ENCODE measurements around the gene CALD1.

CALD1 gene

GRCh38 chr7:134767520-134768168 lies 11.8 kb upstream of the CALD1 start:
- DNase-seq (ENCODE audit: low read depth in 1 of 2, low spot score in 1 of 2): no peak
- no peak for TF ChIP-seq GABPA (IDR thresholded peaks at IDR 0.05; ENCODE audit: low read depth)
- no peak for TF ChIP-seq CTCF (IDR thresholded peaks at IDR 0.05; ENCODE audit: insufficient read depth, low read length)
- TF ChIP-seq POLR2AphosphoS5 (IDR thresholded peaks at IDR 0.05; ENCODE audit: low read depth): no peak
- TF ChIP-seq REST (IDR thresholded peaks at IDR 0.05; ENCODE audit: insufficient replicate concordance, low read depth): no peak
- no peak for TF ChIP-seq SPI1 (IDR thresholded peaks at IDR 0.05; ENCODE audit: borderline replicate concordance, low read depth)
- Histone ChIP-seq H3K4me3 (replicated peaks; ENCODE audit: insufficient read depth, low read length) (no peak overlapping the region), H3K27ac (replicated peaks) (no peak overlapping the region), H3K27me3 (ENCODE audit: insufficient read depth, poor library complexity, severe bottlenecking) (no peaks in the 10 kb centered on the region)

GRCh38 chr7:134768243-134768642 lies 11.2 kb upstream of the CALD1 start:
- DNase-seq (ENCODE audit: low read depth in 1 of 2, low spot score in 1 of 2): no peak
- no peak for TF ChIP-seq GABPA (IDR thresholded peaks at IDR 0.05; ENCODE audit: low read depth)
- TF ChIP-seq POLR2AphosphoS5 (IDR thresholded peaks at IDR 0.05; ENCODE audit: low read depth): no peak
- TF ChIP-seq CTCF (IDR thresholded peaks at IDR 0.05; ENCODE audit: insufficient read depth, low read length): no peak
- TF ChIP-seq REST (IDR thresholded peaks at IDR 0.05; ENCODE audit: insufficient replicate concordance, low read depth): no peak
- TF ChIP-seq SPI1 (IDR thresholded peaks at IDR 0.05; ENCODE audit: borderline replicate concordance, low read depth): no peak
- no peak overlapping the region for H3K27ac ChIP-seq (replicated peaks)
- no peak overlapping the region for H3K4me3 ChIP-seq (replicated peaks; ENCODE audit: insufficient read depth, low read length)
- H3K27me3 ChIP-seq (ENCODE audit: insufficient read depth, poor library complexity, severe bottlenecking): no peaks in the 10 kb centered on the region

- no peak for DNase-seq (ENCODE audit: low read depth in 1 of 2, low spot score in 1 of 2)
- Histone ChIP-seq H3K27ac (replicated peaks) (no peak overlapping the region), H3K4me3 (replicated peaks; ENCODE audit: insufficient read depth, low read length) (no peak overlapping the region), H3K27me3 (ENCODE audit: insufficient read depth, poor library complexity, severe bottlenecking) (no peaks in the 10 kb centered on the region)
- peak; percentile 79 for TF ChIP-seq SPI1 (IDR thresholded peaks at IDR 0.05; ENCODE audit: borderline replicate concordance, low read depth)
- TF ChIP-seq CTCF (IDR thresholded peaks at IDR 0.05; ENCODE audit: insufficient read depth, low read length): no peak
Observed at GRCh38 chr7:134770676-134771075, 8.8 kb upstream of the CALD1 start.

GRCh38 chr7:134771111-134771510 lies 8.3 kb upstream of the CALD1 start:
- no peak for DNase-seq (ENCODE audit: low read depth in 1 of 2, low spot score in 1 of 2)
- Histone ChIP-seq H3K4me3 (replicated peaks; ENCODE audit: insufficient read depth, low read length) (no peak overlapping the region), H3K27ac (replicated peaks) (no peak overlapping the region), H3K27me3 (ENCODE audit: insufficient read depth, poor library complexity, severe bottlenecking) (no peaks in the 10 kb centered on the region)
- TF ChIP-seq REST (IDR thresholded peaks at IDR 0.05; ENCODE audit: insufficient replicate concordance, low read depth): no peak
- TF ChIP-seq CTCF (IDR thresholded peaks at IDR 0.05; ENCODE audit: insufficient read depth, low read length): no peak
- TF ChIP-seq SPI1 (IDR thresholded peaks at IDR 0.05; ENCODE audit: borderline replicate concordance, low read depth): no peak
- TF ChIP-seq POLR2AphosphoS5 (IDR thresholded peaks at IDR 0.05; ENCODE audit: low read depth): no peak
- no peak for TF ChIP-seq GABPA (IDR thresholded peaks at IDR 0.05; ENCODE audit: low read depth)

All from HL-60 (cell line).